Measurements from ENCODE around the gene ILRUN. TPM values are rescaled to one million over a fixed set of nuclear protein-coding genes. Genes with fewer than 3 reads are reported as not detected.
A peak's percentile ranks its signal among the peaks of the same experiment; 100 is the strongest.
"Not testable (repeated sequence)": the region's sequence is repeated elsewhere in the genome, so short reads cannot be mapped to it uniquely, and the experiment has no call there.

ILRUN gene
- total and polyA plus RNA-seq, 4 donors, result 46.7 to 76.6 (median 66.0) TPM

DNA sequence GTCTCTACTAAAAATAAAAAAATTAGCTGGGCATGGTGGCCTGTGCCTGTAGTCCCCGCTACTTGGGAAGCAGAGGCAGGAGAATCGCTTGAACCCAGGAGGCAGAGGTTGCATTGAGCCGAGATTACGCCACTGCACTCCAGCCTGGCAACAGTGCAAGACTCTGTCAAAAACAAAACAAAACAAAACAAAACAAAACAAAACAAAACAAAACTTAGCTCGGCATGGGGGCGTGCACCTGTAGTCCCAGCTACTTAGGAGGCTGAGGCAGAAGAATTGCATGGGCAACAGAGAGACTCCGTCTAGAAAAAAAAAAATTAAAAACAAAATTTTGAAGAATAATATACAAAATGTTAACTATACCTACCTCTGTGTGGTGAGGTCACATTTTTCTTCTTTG, 16.3 kb upstream of the ILRUN start:
- H3K4me1 ChIP-seq (ENCODE audit: control insufficient read depth in 1 of 2, insufficient read depth in 2 of 2, low read length in 2 of 2); H3K4me3 ChIP-seq (ENCODE audit: low read length in 2 of 2); H3K36me3 ChIP-seq (ENCODE audit: control insufficient read depth in 1 of 2, insufficient read depth in 2 of 2, low read length in 1 of 2); intact Hi-C loops (cut with DNase I); ATAC-seq (ENCODE audit: low FRiP score); DNase-seq; H3K27me3 ChIP-seq (ENCODE audit: control insufficient read depth in 1 of 2, insufficient read depth in 2 of 2, low read length in 1 of 2); H3K9me3 ChIP-seq (ENCODE audit: control insufficient read depth, low read length); H3K27ac ChIP-seq (ENCODE audit: low read depth in 1 of 2, low read length in 2 of 2): not testable (repeated sequence)
- WGBS, 2 donors, result 91 to 93% methylated on average over 7 of the region's 7 CpGs

DNA sequence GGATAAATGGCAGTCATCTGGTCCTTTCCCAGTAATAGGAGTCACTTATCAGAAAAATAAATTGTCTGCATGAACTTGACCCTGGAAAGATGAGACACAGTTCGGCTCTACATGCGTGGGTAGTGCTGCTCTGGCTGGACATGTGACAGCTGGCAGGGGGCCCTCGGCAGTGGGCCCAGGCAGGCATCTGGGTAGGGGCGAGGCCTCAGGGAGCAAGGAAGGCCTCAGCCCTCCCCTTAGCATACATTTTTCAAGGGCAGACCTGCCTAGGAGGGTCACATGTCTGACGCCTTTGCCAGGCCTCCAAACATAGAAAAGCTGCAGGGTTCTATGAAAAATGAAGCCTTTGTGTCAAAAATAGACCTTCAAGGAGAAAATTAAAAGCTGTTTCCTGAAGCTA, 12.8 kb upstream of the ILRUN start:
- H3K36me3 ChIP-seq (ENCODE audit: control insufficient read depth in 1 of 2, insufficient read depth in 2 of 2, low read length in 1 of 2), result no peaks in the 10 kb centered on the region
- no peaks in the 10 kb centered on the region for H3K27me3 ChIP-seq (ENCODE audit: control insufficient read depth in 1 of 2, insufficient read depth in 2 of 2, low read length in 1 of 2)
- H3K4me1 ChIP-seq (ENCODE audit: control insufficient read depth in 1 of 2, insufficient read depth in 2 of 2, low read length in 2 of 2), result peaks cover 0 to 3% of the 10 kb centered on the region in 2 donors
- intact Hi-C loops (cut with DNase I), result no loop called here
- H3K4me3 ChIP-seq (ENCODE audit: low read length in 2 of 2), result no peak overlapping the region
- peak; percentile 72 to 86 for DNase-seq
- ATAC-seq (ENCODE audit: low FRiP score), result peak; percentile 67
- no peak overlapping the region for H3K27ac ChIP-seq (ENCODE audit: low read depth in 1 of 2, low read length in 2 of 2)
- WGBS, 2 donors, result 2% methylated on average over 5 of the region's 5 CpGs
- no peaks in the 10 kb centered on the region for H3K9me3 ChIP-seq (ENCODE audit: control insufficient read depth, low read length)

DNA sequence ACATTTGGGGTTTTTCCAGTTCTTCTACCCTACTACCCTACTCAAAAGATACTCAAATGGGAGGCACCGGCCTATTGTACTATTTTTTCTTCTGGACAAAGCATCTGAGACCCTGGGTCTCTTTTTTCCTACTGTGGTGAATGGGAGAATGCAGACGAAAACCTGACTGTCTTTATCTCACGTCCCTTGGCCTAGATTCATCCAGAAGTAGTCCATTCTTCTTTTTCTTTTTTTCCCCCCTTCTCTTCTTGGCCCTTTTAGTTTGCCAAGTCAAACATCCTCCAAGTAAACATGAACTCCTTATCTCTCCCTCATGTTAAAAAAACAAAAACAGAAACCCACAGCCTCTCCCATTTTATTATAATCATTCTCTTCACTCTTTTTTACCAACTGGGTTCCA, 8.7 kb upstream of the ILRUN start:
- no peak overlapping the region for H3K27ac ChIP-seq (ENCODE audit: low read depth in 1 of 2, low read length in 2 of 2)
- H3K4me3 ChIP-seq (ENCODE audit: low read length in 2 of 2), result no peak overlapping the region
- no peak for ATAC-seq (ENCODE audit: low FRiP score)
- peaks cover 0 to 3% of the 10 kb centered on the region in 2 donors for H3K4me1 ChIP-seq (ENCODE audit: control insufficient read depth in 1 of 2, insufficient read depth in 2 of 2, low read length in 2 of 2)
- intact Hi-C loops (cut with DNase I), result no loop called here
- no peaks in the 10 kb centered on the region for H3K36me3 ChIP-seq (ENCODE audit: control insufficient read depth in 1 of 2, insufficient read depth in 2 of 2, low read length in 1 of 2)
- no peaks in the 10 kb centered on the region for H3K27me3 ChIP-seq (ENCODE audit: control insufficient read depth in 1 of 2, insufficient read depth in 2 of 2, low read length in 1 of 2)
- no peak for DNase-seq
- WGBS, 2 donors, result 29 to 33% methylated on average over 3 of the region's 3 CpGs
- no peaks in the 10 kb centered on the region for H3K9me3 ChIP-seq (ENCODE audit: control insufficient read depth, low read length)

DNA sequence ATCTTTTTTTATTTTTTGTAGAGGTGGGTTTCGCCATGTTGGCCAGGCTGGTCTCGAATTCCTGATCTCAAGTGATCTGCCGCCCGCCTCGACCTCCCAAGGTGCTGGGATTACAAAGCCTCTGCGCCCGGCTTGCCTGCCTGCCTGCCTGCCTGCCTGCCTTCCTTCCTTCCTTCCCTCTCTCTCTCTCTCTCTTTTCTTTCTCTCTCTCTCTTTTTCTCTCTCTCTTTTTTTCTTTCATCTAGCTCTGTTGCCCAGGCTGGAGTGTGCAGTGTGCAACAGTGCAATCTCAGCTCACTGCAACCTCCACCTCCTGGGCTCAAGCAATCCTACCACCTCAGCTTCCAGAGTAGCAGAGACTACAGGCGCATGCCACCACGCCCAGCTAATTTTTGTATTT, 4.6 kb upstream of the ILRUN start:
- Histone ChIP-seq H3K27me3 (ENCODE audit: control insufficient read depth in 1 of 2, insufficient read depth in 2 of 2, low read length in 1 of 2) (no peaks in the 10 kb centered on the region), H3K9me3 (ENCODE audit: control insufficient read depth, low read length) (no peaks in the 10 kb centered on the region), H3K36me3 (ENCODE audit: control insufficient read depth in 1 of 2, insufficient read depth in 2 of 2, low read length in 1 of 2) (no peaks in the 10 kb centered on the region), H3K27ac (ENCODE audit: low read depth in 1 of 2, low read length in 2 of 2) (no peak overlapping the region), H3K4me3 (ENCODE audit: low read length in 2 of 2) (no peak overlapping the region), H3K4me1 (ENCODE audit: control insufficient read depth in 1 of 2, insufficient read depth in 2 of 2, low read length in 2 of 2) (no peaks in the 10 kb centered on the region)
- intact Hi-C loops (cut with DNase I), result no loop called here
- DNase-seq (no peak), ATAC-seq (ENCODE audit: low FRiP score) (no peak)
- 85 to 93% methylated on average over 9 of the region's 9 CpGs for WGBS, 2 donors

DNA sequence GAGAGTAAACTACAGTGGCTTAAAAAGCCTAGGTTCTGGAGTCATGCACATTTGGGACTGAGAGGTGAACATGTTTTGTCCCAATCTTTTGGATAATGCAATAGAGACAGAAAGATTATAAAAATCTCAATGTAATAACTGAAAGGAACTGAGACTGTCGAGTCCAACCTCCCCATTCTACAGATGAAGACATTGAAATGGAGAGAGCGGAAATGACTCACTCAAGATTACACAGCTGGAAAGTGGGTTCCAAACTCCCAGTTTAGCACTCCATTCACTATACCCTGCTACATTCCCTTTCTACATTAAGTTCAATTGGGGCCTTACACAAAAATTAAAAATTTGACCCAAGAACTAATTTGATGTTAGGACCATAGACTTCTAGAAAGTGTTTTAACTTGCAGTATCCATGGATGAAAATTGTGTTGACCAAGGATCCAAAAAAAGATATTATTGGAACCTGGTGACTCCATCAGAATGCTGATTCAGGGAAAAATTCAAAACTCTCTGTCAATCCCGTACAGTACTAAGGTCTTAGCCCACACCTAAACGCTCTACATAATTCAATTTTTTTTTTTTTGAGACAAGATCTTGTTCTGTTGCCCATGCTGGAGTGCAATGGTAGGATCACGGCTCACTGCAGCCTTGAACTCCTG, 1.5 kb upstream of the ILRUN start:
- 88 to 89% methylated on average over 5 of the region's 5 CpGs for WGBS, 2 donors
- DNase-seq (no peak), ATAC-seq (ENCODE audit: low FRiP score) (no peak)
- peaks cover 0 to 4% of the 10 kb centered on the region in 2 donors for H3K4me1 ChIP-seq (ENCODE audit: control insufficient read depth in 1 of 2, insufficient read depth in 2 of 2, low read length in 2 of 2)
- no peaks in the 10 kb centered on the region for H3K9me3 ChIP-seq (ENCODE audit: control insufficient read depth, low read length)
- no peak overlapping the region for H3K4me3 ChIP-seq (ENCODE audit: low read length in 2 of 2)
- no peaks in the 10 kb centered on the region for H3K27me3 ChIP-seq (ENCODE audit: control insufficient read depth in 1 of 2, insufficient read depth in 2 of 2, low read length in 1 of 2)
- intact Hi-C loops (cut with DNase I), result loop anchor here in 1 of 2 donors (5.0 kb wide), 2 partner anchors 41 to 86 kb away; no protein-coding TSS in a partner anchor
- no peaks in the 10 kb centered on the region for H3K36me3 ChIP-seq (ENCODE audit: control insufficient read depth in 1 of 2, insufficient read depth in 2 of 2, low read length in 1 of 2)
- H3K27ac ChIP-seq (ENCODE audit: low read depth in 1 of 2, low read length in 2 of 2), result no peak overlapping the region

DNA sequence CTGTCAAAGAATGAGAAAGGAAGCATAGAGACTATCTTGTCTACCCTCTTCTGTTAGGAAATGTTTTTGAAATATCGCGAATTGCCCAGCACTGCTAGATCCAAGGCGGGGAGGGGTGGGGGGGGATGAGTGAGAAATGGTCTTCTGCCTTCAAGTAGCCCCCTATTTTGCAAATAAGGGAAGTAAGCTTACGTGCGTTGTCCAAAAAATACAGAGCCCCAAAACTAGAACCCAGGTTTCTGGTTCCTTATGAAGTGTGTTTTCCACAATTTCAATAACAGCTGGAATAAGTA, 923 bp upstream of the ILRUN start:
- 57 to 65% methylated on average over 5 of the region's 5 CpGs for WGBS, 2 donors
- no peaks in the 10 kb centered on the region for H3K27me3 ChIP-seq (ENCODE audit: control insufficient read depth in 1 of 2, insufficient read depth in 2 of 2, low read length in 1 of 2)
- intact Hi-C loops (cut with DNase I), result loop anchor here in 1 of 2 donors (5.0 kb wide), 2 partner anchors 40 to 85 kb away; no protein-coding TSS in a partner anchor
- no peaks in the 10 kb centered on the region for H3K36me3 ChIP-seq (ENCODE audit: control insufficient read depth in 1 of 2, insufficient read depth in 2 of 2, low read length in 1 of 2)
- H3K9me3 ChIP-seq (ENCODE audit: control insufficient read depth, low read length), result no peaks in the 10 kb centered on the region
- ATAC-seq (ENCODE audit: low FRiP score) (no peak), DNase-seq (no peak)
- peaks cover 0 to 4% of the 10 kb centered on the region in 2 donors for H3K4me1 ChIP-seq (ENCODE audit: control insufficient read depth in 1 of 2, insufficient read depth in 2 of 2, low read length in 2 of 2)
- H3K4me3 ChIP-seq (ENCODE audit: low read length in 2 of 2), result peak overlapping the region; percentile 64 to 79
- H3K27ac ChIP-seq (ENCODE audit: low read depth in 1 of 2, low read length in 2 of 2), result no peak overlapping the region

DNA sequence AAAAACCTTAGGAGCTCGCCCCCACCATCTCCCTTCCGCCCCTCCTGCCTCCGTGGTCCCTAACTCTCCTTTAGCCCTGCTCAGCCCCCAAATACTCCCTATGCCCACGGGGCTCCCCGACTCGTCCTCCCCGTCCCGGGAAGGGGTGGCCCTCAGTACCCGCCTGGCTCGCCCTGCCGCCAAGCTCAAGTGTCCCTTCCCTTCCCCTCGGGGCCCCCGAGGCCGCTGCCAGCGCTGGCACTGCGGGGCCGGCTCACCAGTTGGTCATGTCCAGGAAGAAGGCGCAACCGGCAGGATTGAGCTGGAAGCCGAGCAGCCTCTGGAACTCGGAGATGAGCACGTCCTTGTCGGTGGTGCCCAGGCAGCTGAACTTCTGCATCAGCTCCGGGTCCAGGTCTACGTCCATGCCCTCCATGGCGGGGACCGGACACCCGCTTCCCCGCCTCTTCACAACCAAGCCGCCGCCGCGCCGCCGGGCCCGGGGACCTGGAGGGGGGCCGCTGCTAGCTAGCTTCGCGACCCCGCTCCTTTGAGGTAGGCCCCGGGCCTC, 303 bp downstream of the ILRUN start:
- H3K27ac ChIP-seq (ENCODE audit: low read depth in 1 of 2, low read length in 2 of 2), result peak overlapping the region; percentile 59 to 89
- DNase-seq (peak; percentile 73 to 89), ATAC-seq (ENCODE audit: low FRiP score) (peak; percentile 76)
- 1% methylated on average over 38 to 41 of the region's 41 CpGs for WGBS, 2 donors
- peak overlapping the region; percentile 89 to 93 for H3K4me3 ChIP-seq (ENCODE audit: low read length in 2 of 2)
- peaks cover 0 to 4% of the 10 kb centered on the region in 2 donors for H3K4me1 ChIP-seq (ENCODE audit: control insufficient read depth in 1 of 2, insufficient read depth in 2 of 2, low read length in 2 of 2)
- no peaks in the 10 kb centered on the region for H3K27me3 ChIP-seq (ENCODE audit: control insufficient read depth in 1 of 2, insufficient read depth in 2 of 2, low read length in 1 of 2)
- intact Hi-C loops (cut with DNase I), result loop anchor here in 1 of 2 donors (5.0 kb wide), 2 partner anchors 39 to 84 kb away; no protein-coding TSS in a partner anchor
- no peaks in the 10 kb centered on the region for H3K9me3 ChIP-seq (ENCODE audit: control insufficient read depth, low read length)
- no peaks in the 10 kb centered on the region for H3K36me3 ChIP-seq (ENCODE audit: control insufficient read depth in 1 of 2, insufficient read depth in 2 of 2, low read length in 1 of 2)

DNA sequence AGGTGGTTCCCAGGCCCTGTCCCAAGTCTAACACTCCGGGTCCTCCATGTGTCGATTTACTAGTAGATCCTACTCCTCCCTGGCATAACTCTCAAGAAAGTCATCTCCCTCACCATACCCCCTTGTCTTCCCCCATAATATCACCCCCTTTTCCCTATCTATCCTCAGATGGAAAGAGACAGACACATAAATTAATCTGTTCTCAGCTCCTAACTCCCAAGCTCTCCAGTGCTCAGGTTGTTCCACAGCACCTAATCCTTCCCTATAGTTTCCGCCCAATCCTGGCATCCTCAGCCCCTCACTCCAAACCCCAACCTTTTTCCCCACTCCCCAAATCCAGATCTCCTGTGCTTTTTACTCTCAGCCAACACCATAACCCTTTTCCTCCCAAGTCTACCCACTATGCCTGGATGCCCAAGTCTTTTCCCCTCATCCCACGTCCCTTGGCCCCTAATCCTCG, 808 bp downstream of the ILRUN start:
- Histone ChIP-seq H3K4me3 (ENCODE audit: low read length in 2 of 2) (peak overlapping the region; percentile 89 to 93), H3K27me3 (ENCODE audit: control insufficient read depth in 1 of 2, insufficient read depth in 2 of 2, low read length in 1 of 2) (no peaks in the 10 kb centered on the region), H3K27ac (ENCODE audit: low read depth in 1 of 2, low read length in 2 of 2) (peak overlapping the region; percentile 59 to 89), H3K36me3 (ENCODE audit: control insufficient read depth in 1 of 2, insufficient read depth in 2 of 2, low read length in 1 of 2) (no peaks in the 10 kb centered on the region), H3K4me1 (ENCODE audit: control insufficient read depth in 1 of 2, insufficient read depth in 2 of 2, low read length in 2 of 2) (peaks cover 0 to 4% of the 10 kb centered on the region in 2 donors), H3K9me3 (ENCODE audit: control insufficient read depth, low read length) (no peaks in the 10 kb centered on the region)
- ATAC-seq (ENCODE audit: low FRiP score) (no peak), DNase-seq (no peak)
- intact Hi-C loops (cut with DNase I), result loop anchor here in 1 of 2 donors (5.0 kb wide), 2 partner anchors 38 to 83 kb away; no protein-coding TSS in a partner anchor
- WGBS, 2 donors, result 1% methylated on average over 5 of the region's 5 CpGs

DNA sequence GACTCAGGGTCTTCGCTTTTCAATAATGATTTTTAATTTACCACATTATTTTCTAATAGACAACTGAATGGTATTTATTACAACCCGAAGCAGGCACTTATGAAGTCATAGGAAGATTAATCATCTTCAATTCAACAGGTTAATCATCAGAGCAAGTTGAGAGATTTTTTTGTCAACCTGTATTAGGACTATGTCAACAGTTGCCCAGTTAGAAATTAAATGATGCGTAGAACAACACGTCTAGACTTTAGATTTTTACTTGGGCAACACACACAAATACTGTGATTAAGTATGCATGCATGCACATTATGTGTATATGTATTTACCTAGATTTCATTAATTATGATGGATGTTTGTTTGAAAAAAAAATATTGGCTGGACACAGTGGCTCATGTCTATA, 4.3 kb downstream of the ILRUN start:
- Histone ChIP-seq H3K27me3 (ENCODE audit: control insufficient read depth in 1 of 2, insufficient read depth in 2 of 2, low read length in 1 of 2) (no peaks in the 10 kb centered on the region), H3K4me1 (ENCODE audit: control insufficient read depth in 1 of 2, insufficient read depth in 2 of 2, low read length in 2 of 2) (peaks cover 0 to 4% of the 10 kb centered on the region in 2 donors), H3K4me3 (ENCODE audit: low read length in 2 of 2) (no peak overlapping the region), H3K9me3 (ENCODE audit: control insufficient read depth, low read length) (no peaks in the 10 kb centered on the region), H3K36me3 (ENCODE audit: control insufficient read depth in 1 of 2, insufficient read depth in 2 of 2, low read length in 1 of 2) (no peaks in the 10 kb centered on the region), H3K27ac (ENCODE audit: low read depth in 1 of 2, low read length in 2 of 2) (no peak overlapping the region)
- 84 to 88% methylated on average over 4 of the region's 4 CpGs for WGBS, 2 donors
- intact Hi-C loops (cut with DNase I), result loop anchor here in 1 of 2 donors (5.0 kb wide), 1 partner anchor 65 kb away; the partner anchor contains the start of gene SNRPC
- DNase-seq, result no peak
- no peak for ATAC-seq (ENCODE audit: low FRiP score)

Data from aorta (tissue), 5 donors.